SK-N-SH (cell line): ENCODE data around the gene RAD52.

Experiments used
- GABPA ChIP-seq: IDR thresholded peaks from 2 replicates; pipeline ENCODE4 v1.4.0; 2012; ENCODE audit warnings: low read depth, mild to moderate bottlenecking
- MXI1 ChIP-seq: IDR thresholded peaks from 2 replicates; pipeline ENCODE4 v1.6.1; 2012; ENCODE audit warnings: mild to moderate bottlenecking, low read depth, low read length, improper control_type of control experiment
- NFIC ChIP-seq: IDR thresholded peaks from 2 replicates; pipeline ENCODE4 v1.4.0; 2012; ENCODE audit warnings: borderline replicate concordance
- POLR2AphosphoS5 ChIP-seq: IDR thresholded peaks from 2 replicates; pipeline ENCODE4 v1.6.1; 2012; ENCODE audit warnings: low read depth, low read length
- RAD21 ChIP-seq: IDR thresholded peaks from 2 replicates; pipeline ENCODE4 v1.6.1; 2012; ENCODE audit warnings: mild to moderate bottlenecking, low read length
- SMC3 ChIP-seq: IDR thresholded peaks from 2 replicates; pipeline ENCODE4 v1.6.1; 2012; ENCODE audit warnings: low read depth, low read length, improper control_type of control experiment
- TAF1 ChIP-seq: IDR thresholded peaks from 2 replicates; pipeline ENCODE4 v1.6.1; 2012; ENCODE audit warnings: low read depth, mild to moderate bottlenecking, low read length, moderate library complexity, borderline replicate concordance
- YY1 ChIP-seq: IDR thresholded peaks from 2 replicates; pipeline ENCODE4 v1.4.0; 2012; ENCODE audit warnings: low read depth, mild to moderate bottlenecking
- TF ChIP-seq, protein P1 (sequence below): fragments of 200-600 bp; sonication (generic); IDR thresholded peaks from 2 replicates; pipeline ENCODE4 v1.6.1; 2017; ENCODE audit warnings: antibody characterized with exemption, mild to moderate bottlenecking, moderate library complexity
- TF ChIP-seq, protein P2 (sequence below): IDR thresholded peaks from 2 replicates; pipeline ENCODE4 v1.4.0; 2012; ENCODE audit warnings: low read depth
- TF ChIP-seq, protein P3 (sequence below): IDR thresholded peaks from 2 replicates; pipeline ENCODE4 v1.6.1; 2012; ENCODE audit warnings: mild to moderate bottlenecking, low read depth, low read length, moderate library complexity

DNA sequence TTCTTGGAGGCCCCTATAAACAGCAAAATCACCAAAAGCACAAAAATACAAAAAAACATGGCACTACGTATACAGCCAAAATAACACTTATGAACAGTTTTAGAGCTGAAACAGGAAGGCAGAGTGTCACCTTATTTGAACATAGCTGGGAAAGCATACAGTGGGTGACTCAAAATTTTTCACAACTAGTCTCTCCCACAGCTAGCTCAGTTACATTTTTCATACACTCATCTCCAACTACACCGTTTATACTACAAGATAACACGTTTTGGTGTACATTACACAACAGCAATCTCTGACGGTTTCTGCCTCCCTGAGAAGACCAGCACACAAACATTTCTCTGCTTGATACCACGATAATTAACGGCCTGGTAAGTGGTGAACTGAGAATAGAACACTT, 2.9 kb downstream of the RAD52 start:
- TF ChIP-seq, protein P1, sequence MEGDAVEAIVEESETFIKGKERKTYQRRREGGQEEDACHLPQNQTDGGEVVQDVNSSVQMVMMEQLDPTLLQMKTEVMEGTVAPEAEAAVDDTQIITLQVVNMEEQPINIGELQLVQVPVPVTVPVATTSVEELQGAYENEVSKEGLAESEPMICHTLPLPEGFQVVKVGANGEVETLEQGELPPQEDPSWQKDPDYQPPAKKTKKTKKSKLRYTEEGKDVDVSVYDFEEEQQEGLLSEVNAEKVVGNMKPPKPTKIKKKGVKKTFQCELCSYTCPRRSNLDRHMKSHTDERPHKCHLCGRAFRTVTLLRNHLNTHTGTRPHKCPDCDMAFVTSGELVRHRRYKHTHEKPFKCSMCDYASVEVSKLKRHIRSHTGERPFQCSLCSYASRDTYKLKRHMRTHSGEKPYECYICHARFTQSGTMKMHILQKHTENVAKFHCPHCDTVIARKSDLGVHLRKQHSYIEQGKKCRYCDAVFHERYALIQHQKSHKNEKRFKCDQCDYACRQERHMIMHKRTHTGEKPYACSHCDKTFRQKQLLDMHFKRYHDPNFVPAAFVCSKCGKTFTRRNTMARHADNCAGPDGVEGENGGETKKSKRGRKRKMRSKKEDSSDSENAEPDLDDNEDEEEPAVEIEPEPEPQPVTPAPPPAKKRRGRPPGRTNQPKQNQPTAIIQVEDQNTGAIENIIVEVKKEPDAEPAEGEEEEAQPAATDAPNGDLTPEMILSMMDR = no peak
- TF ChIP-seq, protein P2, sequence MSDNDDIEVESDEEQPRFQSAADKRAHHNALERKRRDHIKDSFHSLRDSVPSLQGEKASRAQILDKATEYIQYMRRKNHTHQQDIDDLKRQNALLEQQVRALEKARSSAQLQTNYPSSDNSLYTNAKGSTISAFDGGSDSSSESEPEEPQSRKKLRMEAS = no peak
- no peak for TF ChIP-seq NFIC
- no peak for TF ChIP-seq GABPA
- TF ChIP-seq RAD21 = no peak
- TF ChIP-seq, protein P3, sequence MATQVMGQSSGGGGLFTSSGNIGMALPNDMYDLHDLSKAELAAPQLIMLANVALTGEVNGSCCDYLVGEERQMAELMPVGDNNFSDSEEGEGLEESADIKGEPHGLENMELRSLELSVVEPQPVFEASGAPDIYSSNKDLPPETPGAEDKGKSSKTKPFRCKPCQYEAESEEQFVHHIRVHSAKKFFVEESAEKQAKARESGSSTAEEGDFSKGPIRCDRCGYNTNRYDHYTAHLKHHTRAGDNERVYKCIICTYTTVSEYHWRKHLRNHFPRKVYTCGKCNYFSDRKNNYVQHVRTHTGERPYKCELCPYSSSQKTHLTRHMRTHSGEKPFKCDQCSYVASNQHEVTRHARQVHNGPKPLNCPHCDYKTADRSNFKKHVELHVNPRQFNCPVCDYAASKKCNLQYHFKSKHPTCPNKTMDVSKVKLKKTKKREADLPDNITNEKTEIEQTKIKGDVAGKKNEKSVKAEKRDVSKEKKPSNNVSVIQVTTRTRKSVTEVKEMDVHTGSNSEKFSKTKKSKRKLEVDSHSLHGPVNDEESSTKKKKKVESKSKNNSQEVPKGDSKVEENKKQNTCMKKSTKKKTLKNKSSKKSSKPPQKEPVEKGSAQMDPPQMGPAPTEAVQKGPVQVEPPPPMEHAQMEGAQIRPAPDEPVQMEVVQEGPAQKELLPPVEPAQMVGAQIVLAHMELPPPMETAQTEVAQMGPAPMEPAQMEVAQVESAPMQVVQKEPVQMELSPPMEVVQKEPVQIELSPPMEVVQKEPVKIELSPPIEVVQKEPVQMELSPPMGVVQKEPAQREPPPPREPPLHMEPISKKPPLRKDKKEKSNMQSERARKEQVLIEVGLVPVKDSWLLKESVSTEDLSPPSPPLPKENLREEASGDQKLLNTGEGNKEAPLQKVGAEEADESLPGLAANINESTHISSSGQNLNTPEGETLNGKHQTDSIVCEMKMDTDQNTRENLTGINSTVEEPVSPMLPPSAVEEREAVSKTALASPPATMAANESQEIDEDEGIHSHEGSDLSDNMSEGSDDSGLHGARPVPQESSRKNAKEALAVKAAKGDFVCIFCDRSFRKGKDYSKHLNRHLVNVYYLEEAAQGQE = no peak
- no peak for TF ChIP-seq TAF1
- TF ChIP-seq MXI1 = no peak
- no peak for TF ChIP-seq POLR2AphosphoS5
- no peak for TF ChIP-seq SMC3
- no peak for TF ChIP-seq YY1
